Osteocyte (in vitro differentiated cells): ENCODE data around the gene TNN. TPM values are rescaled to one million over a fixed set of nuclear protein-coding genes. Genes with fewer than 3 reads are reported as not detected.
A peak's percentile ranks its signal among the peaks of the same experiment; 100 is the strongest.

ENCODE experiments used
- DNase-seq: peaks from one replicate; pipeline ENCODE4 v3.0.0; 2021; ENCODE audit warnings: mixed read lengths; ENCODE audit not compliant: unreplicated experiment; ENCODE audit errors: extremely low spot score
- H3K27ac Mint-ChIP-seq: one replicate; pipeline ENCODE4 v1.8.0; 2021; ENCODE audit warnings: mild to moderate bottlenecking, mixed read lengths; ENCODE audit not compliant: unreplicated experiment
- H3K27me3 Mint-ChIP-seq: one replicate; pipeline ENCODE4 v1.8.0; 2021; ENCODE audit warnings: mixed read lengths; ENCODE audit not compliant: unreplicated experiment
- H3K36me3 Mint-ChIP-seq: one replicate; pipeline ENCODE4 v1.8.0; 2021; ENCODE audit warnings: mixed read lengths; ENCODE audit not compliant: unreplicated experiment
- H3K4me1 Mint-ChIP-seq: one replicate; pipeline ENCODE4 v1.8.0; 2021; ENCODE audit warnings: mixed read lengths; ENCODE audit not compliant: unreplicated experiment
- H3K4me3 Mint-ChIP-seq: one replicate; pipeline ENCODE4 v1.8.0; 2021; ENCODE audit warnings: mild to moderate bottlenecking, moderate library complexity, mixed read lengths; ENCODE audit not compliant: unreplicated experiment
- H3K9me3 Mint-ChIP-seq: one replicate; pipeline ENCODE4 v1.8.0; 2021; ENCODE audit warnings: mixed read lengths; ENCODE audit not compliant: unreplicated experiment
- total RNA-seq: library from RNA; stranded (reverse); gene quantifications from 2 replicates; pipeline ENCODE4 v1.2.1, GENCODE V29; 2021
- TF ChIP-seq, protein P1 (sequence below): fragments of 200-600 bp; sonication (generic); IDR thresholded peaks from 2 replicates; pipeline ENCODE4 v1.5.0; 2021; ENCODE audit warnings: antibody characterized with exemption, mild to moderate bottlenecking, moderate library complexity

The TNN gene
- total RNA-seq, 1 donor from 2014 or later, result not detected

- no peaks in the 10 kb centered on the region for H3K9me3 Mint-ChIP-seq
- no peak overlapping the region for H3K4me3 Mint-ChIP-seq
- TF ChIP-seq, protein P1, sequence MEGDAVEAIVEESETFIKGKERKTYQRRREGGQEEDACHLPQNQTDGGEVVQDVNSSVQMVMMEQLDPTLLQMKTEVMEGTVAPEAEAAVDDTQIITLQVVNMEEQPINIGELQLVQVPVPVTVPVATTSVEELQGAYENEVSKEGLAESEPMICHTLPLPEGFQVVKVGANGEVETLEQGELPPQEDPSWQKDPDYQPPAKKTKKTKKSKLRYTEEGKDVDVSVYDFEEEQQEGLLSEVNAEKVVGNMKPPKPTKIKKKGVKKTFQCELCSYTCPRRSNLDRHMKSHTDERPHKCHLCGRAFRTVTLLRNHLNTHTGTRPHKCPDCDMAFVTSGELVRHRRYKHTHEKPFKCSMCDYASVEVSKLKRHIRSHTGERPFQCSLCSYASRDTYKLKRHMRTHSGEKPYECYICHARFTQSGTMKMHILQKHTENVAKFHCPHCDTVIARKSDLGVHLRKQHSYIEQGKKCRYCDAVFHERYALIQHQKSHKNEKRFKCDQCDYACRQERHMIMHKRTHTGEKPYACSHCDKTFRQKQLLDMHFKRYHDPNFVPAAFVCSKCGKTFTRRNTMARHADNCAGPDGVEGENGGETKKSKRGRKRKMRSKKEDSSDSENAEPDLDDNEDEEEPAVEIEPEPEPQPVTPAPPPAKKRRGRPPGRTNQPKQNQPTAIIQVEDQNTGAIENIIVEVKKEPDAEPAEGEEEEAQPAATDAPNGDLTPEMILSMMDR, result no peak
- H3K4me1 Mint-ChIP-seq, result peaks cover 9% of the 10 kb centered on the region
- DNase-seq, result no peak
- no peak overlapping the region for H3K27ac Mint-ChIP-seq
- H3K36me3 Mint-ChIP-seq, result no peaks in the 10 kb centered on the region
- peaks cover 10% of the 10 kb centered on the region for H3K27me3 Mint-ChIP-seq
Observed at GRCh38 chr1:175145899-175146528, 78.4 kb downstream of the TNN start.

DNA sequence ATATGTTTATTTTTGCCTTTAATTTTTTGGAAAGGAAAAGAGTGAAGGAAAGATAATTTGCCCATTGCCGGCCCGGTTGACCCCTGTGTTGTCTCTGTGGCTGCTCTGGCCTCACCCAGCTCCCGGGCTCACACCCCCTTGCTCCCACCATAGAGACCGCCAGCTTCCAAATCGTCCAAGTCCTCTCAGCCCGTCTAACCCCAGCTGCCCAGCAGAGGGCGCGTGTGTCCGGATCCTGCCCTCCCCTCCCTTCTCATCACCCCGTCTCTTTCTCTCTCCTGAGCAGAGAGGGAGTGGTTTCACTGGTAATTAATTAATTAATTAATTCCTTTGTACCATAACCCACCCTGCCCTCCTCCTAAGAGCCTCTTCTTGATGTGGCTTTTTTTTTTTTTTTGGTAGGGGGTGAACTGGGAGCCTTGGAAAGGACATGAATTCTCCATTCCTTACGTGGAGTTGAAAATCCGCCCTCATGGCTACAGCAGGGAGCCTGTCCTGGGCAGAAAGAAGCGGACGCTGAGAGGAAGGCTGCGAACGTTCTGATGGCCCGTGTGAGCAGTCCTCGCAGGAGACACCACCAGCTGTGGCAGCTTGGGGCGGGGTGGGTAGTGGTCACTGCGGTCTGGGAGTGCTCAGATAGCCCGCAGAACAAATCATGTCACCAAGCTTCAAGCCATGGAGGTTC is 79.0 kb downstream of the TNN start:
- no peak for DNase-seq

DNA sequence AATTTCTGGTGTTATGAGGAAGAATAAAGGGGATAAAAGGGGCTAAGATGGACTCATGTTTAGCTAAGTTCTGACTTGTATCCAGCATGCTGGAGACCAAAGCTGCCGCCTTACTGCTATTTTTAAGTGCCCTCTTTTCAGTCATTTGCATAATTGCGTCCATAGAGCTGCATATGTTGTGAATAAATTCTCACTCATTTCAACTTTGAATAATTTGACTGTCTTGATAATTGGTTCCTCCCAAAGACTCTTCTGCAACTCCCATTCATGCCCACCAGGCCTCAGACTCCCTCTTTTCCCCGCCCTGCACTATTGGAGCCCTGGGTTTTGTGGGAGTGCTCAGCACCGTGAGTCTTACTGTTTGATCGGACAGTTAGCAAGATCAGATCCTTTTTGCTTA is 79.9 kb downstream of the TNN start:
- Mint-ChIP-seq H3K27me3 (peaks cover 24% of the 10 kb centered on the region), H3K27ac (no peak overlapping the region), H3K9me3 (no peaks in the 10 kb centered on the region), H3K36me3 (no peaks in the 10 kb centered on the region), H3K4me3 (no peak overlapping the region), H3K4me1 (peaks cover 11% of the 10 kb centered on the region)
- TF ChIP-seq, protein P1, result no peak
- no peak for DNase-seq

More for the DNA sequence above, 79.0 kb downstream of the TNN start:
- TF ChIP-seq, protein P1, result peak; percentile 82
- H3K36me3 Mint-ChIP-seq, result no peaks in the 10 kb centered on the region
- H3K4me1 Mint-ChIP-seq, result peaks cover 9% of the 10 kb centered on the region
- no peaks in the 10 kb centered on the region for H3K9me3 Mint-ChIP-seq
- no peak overlapping the region for H3K27ac Mint-ChIP-seq
- no peak overlapping the region for H3K4me3 Mint-ChIP-seq
- H3K27me3 Mint-ChIP-seq, result peaks cover 17% of the 10 kb centered on the region

DNA sequence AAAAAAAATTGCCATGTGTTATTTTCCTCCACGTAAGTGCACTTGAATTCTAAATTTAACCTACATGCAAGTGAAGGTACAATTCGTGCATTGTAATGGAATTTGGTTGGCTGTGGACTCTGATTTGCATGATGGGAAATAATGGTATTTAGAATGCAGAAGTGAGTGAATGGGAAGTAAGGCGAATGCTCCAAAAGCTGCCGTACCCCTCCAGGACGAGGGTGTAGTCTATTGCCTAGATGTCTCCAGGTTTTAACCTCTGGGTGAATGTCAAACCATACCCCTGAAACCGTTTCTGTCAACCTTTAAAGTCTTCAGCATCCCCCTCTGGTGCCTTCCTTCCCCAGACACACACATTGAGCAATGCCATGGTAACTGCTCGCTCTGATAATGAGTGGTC is 80.4 kb downstream of the TNN start:
- H3K27ac Mint-ChIP-seq, result no peak overlapping the region
- no peaks in the 10 kb centered on the region for H3K9me3 Mint-ChIP-seq
- no peaks in the 10 kb centered on the region for H3K36me3 Mint-ChIP-seq
- H3K4me1 Mint-ChIP-seq, result peaks cover 11% of the 10 kb centered on the region
- DNase-seq, result no peak
- no peak overlapping the region for H3K4me3 Mint-ChIP-seq
- TF ChIP-seq, protein P1, result no peak
- peaks cover 29% of the 10 kb centered on the region for H3K27me3 Mint-ChIP-seq

DNA sequence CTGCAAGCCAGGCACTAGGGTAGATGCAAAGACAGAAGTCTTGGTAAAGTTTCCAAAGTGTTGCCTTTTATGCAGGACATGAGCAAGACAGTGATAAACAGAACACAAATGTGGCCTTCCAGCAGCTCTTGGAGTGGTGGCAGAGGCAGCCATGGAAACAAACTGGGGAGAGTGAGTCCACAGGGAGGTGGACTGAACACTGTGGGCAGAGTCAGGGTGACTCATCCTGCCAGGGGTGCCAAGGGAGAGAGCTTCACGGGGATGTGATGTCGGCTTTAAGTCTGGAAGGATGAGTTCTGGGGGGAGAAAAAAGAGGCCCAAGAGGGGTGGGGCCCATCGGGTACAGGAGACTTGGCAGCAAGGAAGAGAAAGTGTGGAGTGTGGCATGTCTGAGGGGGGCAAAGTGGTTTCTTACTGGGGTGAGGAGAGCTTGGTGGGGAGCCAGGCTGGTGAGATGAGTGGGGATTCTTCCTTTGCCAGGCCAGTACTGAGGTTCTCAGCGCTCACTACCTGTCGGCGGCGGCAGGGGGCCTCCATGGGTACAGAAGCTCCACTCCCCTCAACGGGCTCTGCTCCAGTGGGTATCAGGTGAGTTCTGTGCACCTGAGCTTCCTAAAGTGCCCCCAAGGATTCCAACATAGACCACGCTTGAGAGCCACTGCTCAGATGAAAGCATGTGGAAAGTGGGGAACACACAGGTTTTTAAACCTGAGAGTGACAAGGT is 83.1 kb downstream of the TNN start:
- TF ChIP-seq, protein P1, result no peak
- Mint-ChIP-seq H3K27me3 (peaks cover 37% of the 10 kb centered on the region), H3K4me3 (no peak overlapping the region), H3K36me3 (no peaks in the 10 kb centered on the region), H3K4me1 (peaks cover 11% of the 10 kb centered on the region), H3K27ac (no peak overlapping the region), H3K9me3 (no peaks in the 10 kb centered on the region)
- no peak for DNase-seq
